AG08396 (cell line): ENCODE measurements around the gene CADM3.
A peak's percentile ranks its signal among the peaks of the same experiment; 100 is the strongest.

Experiments used
- DNase-seq: peaks from one replicate; pipeline ENCODE4 v3.0.0; 2012; ENCODE audit warnings: low spot score, mixed read lengths

Gene CADM3

GRCh38 chr1:159173320-159173719, 1.9 kb downstream of the CADM3 start:
- DNase-seq: no peak

DNA sequence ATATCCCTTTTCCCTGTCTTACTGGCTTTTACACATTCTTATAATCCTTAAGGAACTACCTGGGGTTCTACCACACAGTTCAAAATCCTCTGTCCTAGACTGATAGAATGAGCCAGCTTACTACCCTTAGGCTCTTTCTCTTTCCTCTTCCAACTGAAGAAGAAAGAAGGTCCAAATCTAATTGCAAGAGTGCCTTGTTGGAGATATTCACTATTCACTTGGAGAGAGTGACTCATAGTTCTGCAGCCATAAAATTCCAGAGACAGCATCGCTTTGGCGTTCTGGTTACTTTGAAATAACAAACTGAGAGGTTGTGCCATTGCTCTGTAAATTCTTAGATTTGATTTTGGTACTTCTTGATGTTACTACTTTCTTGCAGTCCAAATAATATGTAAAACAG, 4.2 kb downstream of the CADM3 start:
- DNase-seq: no peak

GRCh38 chr1:159177272-159177907, 6.0 kb downstream of the CADM3 start:
- peak; percentile 65 for DNase-seq

- no peak for DNase-seq
These were observed 8.5 kb downstream of the CADM3 start for GRCh38 chr1:159179906-159180305.

DNA sequence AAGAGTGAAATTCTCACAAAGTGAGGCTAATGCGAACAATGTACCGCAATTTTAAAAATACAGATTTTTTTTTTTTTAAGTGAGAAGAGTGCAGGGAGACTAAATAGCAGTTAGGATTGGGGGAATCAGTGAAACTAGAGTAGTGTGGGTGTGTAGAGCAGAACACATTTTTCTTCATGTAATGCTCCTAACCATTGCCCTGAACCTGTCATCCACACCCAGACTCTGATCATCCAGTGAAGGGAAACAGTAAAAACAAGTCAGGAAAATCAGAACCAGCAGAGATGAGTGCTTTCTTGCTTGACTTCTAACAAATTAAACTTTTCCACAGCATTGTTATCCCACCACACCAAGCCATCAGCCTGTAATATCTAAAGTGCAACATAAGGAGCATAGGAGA, 9.1 kb downstream of the CADM3 start:
- DNase-seq: no peak

- DNase-seq: no peak
These were observed 10.1 kb downstream of the CADM3 start for GRCh38 chr1:159181328-159182024.

- no peak for DNase-seq
These were observed 12.8 kb downstream of the CADM3 start for GRCh38 chr1:159184201-159184600.

DNA sequence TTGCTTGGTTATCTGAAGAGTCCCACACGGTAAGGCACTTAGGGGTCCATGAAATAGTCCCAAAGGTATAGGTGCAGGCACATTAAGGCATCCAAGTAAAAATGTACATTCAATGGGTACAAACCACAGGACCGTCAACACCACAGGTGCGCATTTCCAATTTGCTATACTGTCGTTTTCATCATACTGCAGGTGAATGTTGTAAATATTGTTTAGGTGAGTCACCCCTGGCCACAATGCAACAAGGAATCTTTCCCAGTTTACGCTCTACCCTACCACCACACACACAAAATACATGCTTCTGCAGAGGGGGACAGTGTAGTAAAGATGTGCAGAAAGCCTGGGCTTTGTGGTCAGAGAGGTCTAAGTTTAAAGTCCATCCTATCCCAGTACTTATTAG, 13.7 kb downstream of the CADM3 start:
- no peak for DNase-seq

DNA sequence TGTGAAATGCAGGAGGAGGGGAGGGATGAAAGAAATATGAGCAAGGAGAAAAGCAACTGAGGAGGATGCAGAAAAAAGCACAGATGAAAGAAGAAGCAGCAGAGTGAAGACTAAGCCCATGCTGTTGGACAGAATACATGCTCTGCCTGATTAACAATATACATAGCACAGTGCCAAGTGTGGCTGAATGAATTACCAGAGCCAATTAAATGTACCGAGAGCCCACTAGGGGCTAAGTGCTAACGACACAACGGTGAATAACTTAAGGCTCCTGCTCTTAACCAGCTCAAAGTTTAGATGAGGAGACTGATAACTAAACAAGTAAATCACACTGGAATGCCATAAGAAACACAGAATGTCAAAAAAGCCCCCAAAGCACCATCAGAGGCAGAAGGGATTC, 15.6 kb downstream of the CADM3 start:
- no peak for DNase-seq

DNA sequence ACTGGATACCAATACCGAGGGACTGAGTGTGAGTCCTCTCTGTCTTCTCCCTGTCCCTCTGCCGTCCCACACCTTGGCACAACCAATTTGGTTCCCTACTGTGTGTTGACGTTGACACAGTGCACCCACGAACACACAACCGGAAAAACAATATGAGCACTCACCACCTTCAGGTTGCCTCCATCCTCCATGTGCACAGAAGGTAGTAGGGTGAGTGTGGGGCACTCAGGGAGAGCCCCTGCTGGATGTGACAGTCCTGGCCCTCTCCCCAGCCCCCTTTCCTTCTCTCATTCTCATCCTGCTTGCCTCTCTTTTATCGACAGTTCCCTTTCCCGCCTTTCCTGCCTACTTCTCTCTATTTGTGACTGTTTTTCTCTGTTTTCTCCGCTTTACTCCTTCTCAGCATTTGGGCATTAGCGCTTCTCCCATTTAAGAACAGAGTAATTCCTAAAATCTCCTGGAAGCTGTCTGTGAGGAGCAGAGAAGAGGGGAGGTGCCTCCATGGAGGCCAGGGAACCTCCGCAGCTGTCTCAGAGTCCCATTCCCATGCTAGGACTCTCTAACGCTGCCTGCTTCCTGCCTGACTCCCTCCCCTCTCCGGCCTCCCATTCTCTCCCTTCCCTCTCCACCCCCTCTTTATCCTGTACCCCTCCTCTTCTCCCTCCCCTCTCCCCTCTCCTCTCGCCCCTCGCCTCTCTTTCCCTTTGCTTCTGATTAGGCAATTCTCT, 16.4 kb downstream of the CADM3 start:
- no peak for DNase-seq

DNA sequence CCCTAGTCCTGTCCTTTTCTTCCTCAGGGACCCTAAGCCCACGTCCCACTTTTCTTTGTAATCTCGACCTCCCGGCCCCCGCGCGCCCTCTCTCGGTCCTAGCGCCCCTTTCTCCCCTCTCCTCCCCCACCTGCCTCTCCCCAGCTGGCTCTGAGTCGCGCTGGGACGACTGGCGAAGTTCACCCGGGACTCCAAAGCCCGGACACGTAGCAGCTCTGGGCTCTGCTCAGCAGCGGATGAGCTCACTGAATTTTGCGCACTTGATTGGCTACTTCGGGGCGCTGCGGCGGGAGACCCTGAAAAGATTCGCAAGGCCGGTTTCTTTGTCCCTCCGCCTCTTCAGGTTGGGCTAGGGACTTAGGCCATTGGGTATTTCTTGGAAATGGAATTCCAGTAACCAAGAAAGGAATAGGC, 17.0 kb downstream of the CADM3 start:
- peak; percentile 47 for DNase-seq

DNA sequence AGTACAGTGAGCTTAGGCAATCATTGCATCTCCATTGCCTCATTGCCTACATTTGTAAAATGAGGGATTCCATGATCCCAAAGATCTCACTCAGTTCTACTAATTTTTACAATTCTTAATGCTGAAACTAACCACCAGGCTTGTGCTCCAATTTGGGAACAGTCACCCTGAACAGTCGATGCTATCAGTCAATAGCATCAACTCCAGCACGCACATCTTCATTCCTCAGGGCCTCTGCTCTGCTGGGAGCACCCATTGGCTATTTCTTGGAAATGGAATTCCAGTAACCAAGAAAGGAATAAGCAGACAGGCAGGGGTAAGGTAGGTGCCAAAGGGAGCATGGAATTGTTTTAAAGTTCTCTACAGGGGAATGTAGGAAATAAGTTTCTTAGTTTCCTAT, 19.0 kb downstream of the CADM3 start:
- no peak for DNase-seq

DNA sequence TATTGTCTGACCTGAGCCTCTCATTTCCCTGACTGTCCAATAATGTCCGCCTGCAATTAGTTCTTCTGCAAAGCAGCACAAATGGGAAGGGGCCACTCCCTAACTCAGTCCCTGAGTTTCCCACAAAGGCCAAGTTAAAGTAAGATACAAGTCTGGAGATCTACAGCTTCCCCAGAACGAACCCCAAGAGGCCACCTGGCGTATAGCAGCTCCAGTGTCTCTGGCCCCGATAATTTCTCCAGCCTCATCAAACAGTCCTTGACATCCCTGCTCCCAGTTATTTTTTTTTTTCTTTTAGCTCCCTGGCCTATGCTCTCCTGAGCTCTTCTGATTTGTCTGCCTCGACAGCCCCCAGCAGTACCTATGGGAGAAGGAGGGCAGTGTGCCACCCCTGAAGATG, 25.1 kb downstream of the CADM3 start:
- no peak for DNase-seq

GRCh38 chr1:159197561-159198557, 26.4 kb downstream of the CADM3 start:
- peak; percentile 74 for DNase-seq

GRCh38 chr1:159199901-159200300, 28.5 kb downstream of the CADM3 start:
- DNase-seq: no peak

GRCh38 chr1:159200769-159201168, 29.4 kb downstream of the CADM3 start:
- DNase-seq: no peak

DNA sequence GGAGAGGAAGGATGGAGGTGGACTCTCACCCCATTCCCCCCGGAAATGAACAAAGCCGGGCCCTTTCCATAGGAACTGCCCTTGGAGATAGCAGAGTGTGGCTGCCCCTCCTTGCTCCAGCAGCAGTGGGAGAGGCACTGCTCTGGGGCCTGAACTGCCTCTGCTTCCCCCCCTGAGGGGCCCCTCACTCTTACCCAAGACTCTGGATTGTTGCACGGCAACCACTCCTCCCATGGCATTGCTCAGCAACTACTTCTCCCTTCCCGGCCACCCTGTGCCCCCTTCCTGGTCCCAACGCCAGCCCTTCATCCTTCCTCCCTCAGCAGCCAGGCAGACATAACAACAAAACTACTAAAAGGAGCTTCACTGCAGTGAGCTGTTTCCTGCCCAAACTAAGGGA, 30.2 kb downstream of the CADM3 start:
- no peak for DNase-seq

GRCh38 chr1:159203610-159204009, 32.2 kb downstream of the CADM3 start:
- DNase-seq: no peak

- DNase-seq: no peak
These were observed 33.0 kb downstream of the CADM3 start, which contains the start of gene ACKR1 for GRCh38 chr1:159204161-159205141. TSS of gene ACKR1 (plus strand) at chr1:159204875. CDS start at chr1:159204960, 85 bp downstream.

GRCh38 chr1:159205225-159205624, 33.8 kb downstream of the CADM3 start:
- DNase-seq: no peak

GRCh38 chr1:159206110-159206509, 34.7 kb downstream of the CADM3 start:
- no peak for DNase-seq
